GM18870 (cell line): Measurements from ENCODE around the gene ZFP36L1.

Experiments
- ATAC-seq: cut with Tn5 transposase; IDR thresholded peaks from one replicate; pipeline ENCODE4 v1.9.1; 2021; ENCODE audit warnings: moderate library complexity; ENCODE audit not compliant: unreplicated experiment

Gene ZFP36L1, protein sequence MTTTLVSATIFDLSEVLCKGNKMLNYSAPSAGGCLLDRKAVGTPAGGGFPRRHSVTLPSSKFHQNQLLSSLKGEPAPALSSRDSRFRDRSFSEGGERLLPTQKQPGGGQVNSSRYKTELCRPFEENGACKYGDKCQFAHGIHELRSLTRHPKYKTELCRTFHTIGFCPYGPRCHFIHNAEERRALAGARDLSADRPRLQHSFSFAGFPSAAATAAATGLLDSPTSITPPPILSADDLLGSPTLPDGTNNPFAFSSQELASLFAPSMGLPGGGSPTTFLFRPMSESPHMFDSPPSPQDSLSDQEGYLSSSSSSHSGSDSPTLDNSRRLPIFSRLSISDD

GRCh38 chr14:68792979-68793733 lies at the start of gene ZFP36L1:
Gene ZFP36L1, minus strand, starts transcription at chr14:68793067. Its CDS starts 129 bp downstream, at chr14:68792938.
- peak; percentile 33 for ATAC-seq

- ATAC-seq: no peak
Observed at GRCh38 chr14:68842298-68842697, 49.4 kb upstream of the ZFP36L1 start.

GRCh38 chr14:68841016-68841809 lies 48.3 kb upstream of the ZFP36L1 start:
- ATAC-seq: no peak

GRCh38 chr14:68840454-68840853 lies 47.6 kb upstream of the ZFP36L1 start:
- no peak for ATAC-seq

DNA sequence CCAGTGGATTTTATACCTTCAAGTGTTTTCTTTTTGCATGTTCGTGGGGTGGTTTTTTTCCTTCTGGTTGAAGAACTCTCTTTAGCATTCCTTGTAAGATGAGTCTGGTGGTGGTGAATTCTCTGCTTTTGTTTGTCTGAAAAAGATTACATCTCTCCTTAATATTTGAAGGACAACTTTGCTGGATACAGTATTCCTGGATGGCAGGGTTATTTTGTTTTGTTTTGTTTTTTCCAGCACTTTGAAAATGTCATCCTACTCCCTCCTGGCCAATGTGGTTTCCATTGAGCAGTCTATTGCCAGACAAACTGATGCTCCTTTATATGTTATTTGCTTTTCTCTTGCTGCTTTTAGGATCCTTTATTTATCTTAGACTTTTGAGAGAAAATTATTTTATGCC lies 43.2 kb upstream of the ZFP36L1 start:
- no peak for ATAC-seq

- no peak for ATAC-seq
Observed at GRCh38 chr14:68834816-68835215, 41.9 kb upstream of the ZFP36L1 start.

GRCh38 chr14:68828698-68829097 lies 35.8 kb upstream of the ZFP36L1 start:
- ATAC-seq: no peak

DNA sequence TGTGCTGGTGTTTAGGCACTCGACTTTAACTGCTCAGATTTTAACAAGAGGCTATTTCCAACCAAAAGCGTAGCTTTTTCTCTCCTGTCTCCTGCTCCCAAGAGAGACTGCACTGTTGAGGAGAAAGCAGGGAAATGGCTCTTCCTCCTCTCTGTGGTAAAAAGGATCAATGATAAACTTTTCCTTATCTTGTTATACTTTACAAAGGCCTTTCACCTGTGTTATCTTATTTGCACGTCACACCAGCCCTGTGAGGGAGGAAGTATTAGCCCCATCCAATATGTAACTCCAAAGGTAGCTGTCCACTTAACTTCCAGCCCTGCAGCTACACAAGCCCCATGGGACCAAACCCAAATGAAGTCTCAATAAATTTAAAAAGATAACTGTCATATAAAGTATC lies 32.9 kb upstream of the ZFP36L1 start:
- no peak for ATAC-seq

DNA sequence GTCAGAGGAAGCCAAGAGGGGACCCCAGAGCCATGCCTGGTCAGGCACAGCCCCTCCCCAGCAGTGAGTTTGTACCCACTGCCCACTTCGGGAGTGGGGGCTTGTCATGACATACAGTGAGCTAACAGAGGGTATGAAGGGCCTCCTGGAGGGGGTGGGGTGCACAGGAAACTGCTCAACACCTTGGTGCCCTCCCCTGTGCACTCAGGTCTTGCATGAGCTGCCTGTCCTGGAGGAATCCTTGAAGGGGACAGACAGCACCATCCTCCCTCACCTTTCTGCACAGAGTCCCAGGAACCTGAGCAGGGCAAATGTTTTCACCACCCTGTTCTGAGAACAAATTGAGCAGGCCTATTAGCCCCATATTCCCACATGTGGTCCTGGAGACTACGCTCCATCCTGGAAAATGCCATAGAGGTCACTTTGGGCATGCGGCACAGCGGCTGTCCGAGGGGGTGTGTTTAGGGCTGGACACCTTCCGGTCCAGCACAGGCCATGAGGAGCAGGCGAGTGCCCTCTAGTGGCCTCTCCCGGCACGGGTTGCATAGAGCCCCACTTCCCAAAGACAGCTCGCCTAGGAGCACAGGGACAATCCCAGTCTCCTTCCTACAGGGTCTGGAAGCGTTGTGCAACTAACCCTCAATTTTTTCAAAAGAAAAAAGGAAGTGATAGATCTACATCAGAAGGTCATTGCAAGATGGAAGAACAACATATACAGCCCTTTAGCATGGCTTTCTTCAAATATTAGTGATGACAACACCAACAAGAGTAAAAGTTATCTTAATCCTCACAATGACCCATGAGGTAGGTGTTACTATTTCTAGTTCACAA lies 31.9 kb upstream of the ZFP36L1 start:
- ATAC-seq: no peak

- ATAC-seq: no peak
Observed at GRCh38 chr14:68824207-68824516, 31.3 kb upstream of the ZFP36L1 start.

GRCh38 chr14:68823434-68824206 lies 30.8 kb upstream of the ZFP36L1 start:
- ATAC-seq: no peak

- no peak for ATAC-seq
Observed at GRCh38 chr14:68822926-68823325, 30.1 kb upstream of the ZFP36L1 start.

DNA sequence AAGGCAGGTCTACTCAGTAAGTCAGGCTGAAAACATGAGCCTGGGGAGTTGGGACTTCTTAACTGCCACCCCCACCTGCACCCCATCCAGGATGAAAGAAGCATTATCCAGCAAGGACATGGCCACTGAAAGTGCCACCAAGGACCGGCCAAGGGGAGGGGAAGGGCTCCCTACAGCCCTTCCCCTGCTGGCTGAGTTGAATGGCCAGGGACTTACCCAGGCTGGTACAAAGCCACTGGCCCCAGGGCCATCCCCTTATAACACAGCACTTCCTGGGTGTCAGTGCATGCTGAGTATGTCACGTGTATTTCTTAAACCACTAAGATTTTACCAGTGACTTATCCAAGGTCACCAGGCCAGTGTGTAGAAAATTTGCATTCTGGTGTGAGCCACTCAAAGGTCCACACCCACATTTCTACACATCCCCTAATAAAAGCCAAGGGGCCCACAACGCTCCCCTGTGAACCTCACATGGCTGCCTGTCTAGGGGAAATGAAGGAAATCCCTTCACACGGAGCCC lies 29.3 kb upstream of the ZFP36L1 start:
- ATAC-seq: peak; percentile 62

GRCh38 chr14:68820999-68821683 lies 28.3 kb upstream of the ZFP36L1 start:
- no peak for ATAC-seq

GRCh38 chr14:68820536-68820935 lies 27.7 kb upstream of the ZFP36L1 start:
- ATAC-seq: no peak

DNA sequence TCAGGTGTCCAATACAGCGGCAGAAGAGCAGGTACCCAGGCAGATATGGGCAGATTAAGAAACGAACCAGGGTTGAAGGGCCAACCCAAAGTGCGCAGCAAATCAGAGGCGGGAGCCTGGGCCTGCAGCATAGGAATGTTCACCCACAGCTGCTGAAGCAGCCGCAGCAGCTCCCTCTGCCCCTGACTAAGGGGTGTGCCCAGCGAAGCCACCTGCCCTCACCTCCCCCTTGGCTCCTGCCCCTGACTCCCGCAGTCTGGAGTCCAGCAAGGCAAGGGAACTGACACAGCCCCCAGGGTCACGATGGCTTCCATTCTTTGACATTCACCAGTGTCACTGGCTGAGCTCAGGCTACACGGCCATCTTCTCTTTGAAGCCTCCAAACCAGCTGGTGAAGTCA lies 27.3 kb upstream of the ZFP36L1 start:
- no peak for ATAC-seq

DNA sequence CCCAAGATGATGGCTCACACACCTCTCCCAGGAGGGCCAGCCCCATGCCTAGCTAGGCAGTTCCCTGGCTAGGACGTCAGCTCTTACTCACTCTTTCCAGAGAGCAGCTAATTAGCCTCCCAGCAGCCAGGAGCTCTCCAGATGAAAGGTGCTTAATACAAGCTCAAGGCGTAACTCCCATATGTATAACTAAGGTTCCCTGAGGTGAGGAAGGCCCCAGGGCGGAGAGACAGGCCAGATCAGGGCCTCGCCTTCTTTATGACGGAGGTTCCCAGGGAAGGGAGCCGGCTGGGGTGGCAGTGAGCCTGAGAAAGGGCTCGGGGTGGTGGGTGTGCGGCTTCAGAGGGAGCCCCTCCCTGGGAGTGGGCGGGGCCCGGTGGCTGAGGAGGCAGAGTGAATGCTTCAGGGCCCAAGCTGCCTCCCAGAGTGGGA lies 26.4 kb upstream of the ZFP36L1 start:
- no peak for ATAC-seq

- ATAC-seq: no peak
Observed at GRCh38 chr14:68817506-68818212, 24.8 kb upstream of the ZFP36L1 start.
